HL-60 (cell line): ENCODE data around the gene BCL7A.

Source experiments
- POLR2AphosphoS5 ChIP-seq: IDR thresholded peaks from 2 replicates; pipeline ENCODE4 v1.6.1; 2012; ENCODE audit warnings: low read depth
- TF ChIP-seq, protein P1 (sequence below): IDR thresholded peaks from one replicate; pipeline ENCODE4 v1.5.1; 2011; ENCODE audit warnings: low read length, control low read depth, inconsistent platforms; ENCODE audit not compliant: insufficient read depth

DNA sequence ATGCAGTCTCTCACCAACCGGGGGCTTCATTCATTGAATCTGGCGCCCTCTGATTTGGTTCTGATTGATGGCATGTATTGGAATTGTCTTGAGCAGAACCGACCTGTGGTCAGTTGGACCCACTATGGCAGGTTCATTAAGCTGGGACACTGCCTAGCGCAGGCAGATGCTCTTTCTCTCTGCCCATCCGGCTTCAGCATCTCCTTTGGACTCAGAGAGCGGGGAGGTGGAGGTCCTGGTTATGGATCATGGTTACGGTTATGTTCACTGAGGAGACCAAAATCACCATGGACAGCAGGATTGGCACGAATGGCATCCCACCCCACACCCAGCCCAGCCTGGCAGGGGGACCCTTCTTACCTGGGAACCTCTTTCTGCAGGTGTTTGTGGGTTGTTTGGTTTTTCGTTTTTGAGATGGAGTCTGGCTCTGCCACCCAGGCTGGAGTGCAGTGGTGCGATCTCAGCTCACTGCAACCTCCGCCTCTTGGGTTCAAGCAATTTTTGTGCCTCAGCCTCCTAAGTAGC, 16.4 kb upstream of the BCL7A start:
- no peak for TF ChIP-seq POLR2AphosphoS5
- TF ChIP-seq, protein P1, sequence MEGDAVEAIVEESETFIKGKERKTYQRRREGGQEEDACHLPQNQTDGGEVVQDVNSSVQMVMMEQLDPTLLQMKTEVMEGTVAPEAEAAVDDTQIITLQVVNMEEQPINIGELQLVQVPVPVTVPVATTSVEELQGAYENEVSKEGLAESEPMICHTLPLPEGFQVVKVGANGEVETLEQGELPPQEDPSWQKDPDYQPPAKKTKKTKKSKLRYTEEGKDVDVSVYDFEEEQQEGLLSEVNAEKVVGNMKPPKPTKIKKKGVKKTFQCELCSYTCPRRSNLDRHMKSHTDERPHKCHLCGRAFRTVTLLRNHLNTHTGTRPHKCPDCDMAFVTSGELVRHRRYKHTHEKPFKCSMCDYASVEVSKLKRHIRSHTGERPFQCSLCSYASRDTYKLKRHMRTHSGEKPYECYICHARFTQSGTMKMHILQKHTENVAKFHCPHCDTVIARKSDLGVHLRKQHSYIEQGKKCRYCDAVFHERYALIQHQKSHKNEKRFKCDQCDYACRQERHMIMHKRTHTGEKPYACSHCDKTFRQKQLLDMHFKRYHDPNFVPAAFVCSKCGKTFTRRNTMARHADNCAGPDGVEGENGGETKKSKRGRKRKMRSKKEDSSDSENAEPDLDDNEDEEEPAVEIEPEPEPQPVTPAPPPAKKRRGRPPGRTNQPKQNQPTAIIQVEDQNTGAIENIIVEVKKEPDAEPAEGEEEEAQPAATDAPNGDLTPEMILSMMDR = no peak
